HepG2 (cell line): ENCODE measurements around the gene STIM2. TPM values are rescaled to one million over a fixed set of nuclear protein-coding genes. Genes with fewer than 3 reads are reported as not detected.

Experiments
- CCDC6 ChIP-seq: sonication (generic); formaldehyde crosslinking; IDR thresholded peaks from 2 replicates; pipeline ENCODE4 v1.8.1; 2022; ENCODE audit warnings: mild to moderate bottlenecking, missing genetic modification reagents, moderate library complexity
- CHD4 ChIP-seq: fragments of 200-600 bp; sonication (generic); IDR thresholded peaks from 2 replicates; pipeline ENCODE4 v1.7.0; 2017; ENCODE audit warnings: mild to moderate bottlenecking, low read length, borderline replicate concordance
- EHMT2 ChIP-seq: fragments of 200-600 bp; sonication (generic); IDR thresholded peaks from 2 replicates; pipeline ENCODE4 v1.7.0; 2017; ENCODE audit warnings: antibody characterized with exemption, low read depth, low read length, borderline replicate concordance
- EP300 ChIP-seq, 3 experiments: sonication (generic) in 1 of 3; formaldehyde crosslinking in 1 of 3; IDR thresholded peaks; 2 replicates each; pipeline versions ENCODE4 v1.5.1 to v1.6.1; 2011 to 2020; ENCODE audit warnings: low read depth in 2 of 3, low read length in 2 of 3, borderline replicate concordance in 1 of 3, improper control_type of control experiment in 1 of 3, mild to moderate bottlenecking in 1 of 3, missing genetic modification reagents in 1 of 3, moderate library complexity in 1 of 3
- ETS1 ChIP-seq: sonication (generic); formaldehyde crosslinking; IDR thresholded peaks from 2 replicates; pipeline ENCODE4 v1.4.0; 2020; ENCODE audit warnings: missing genetic modification reagents
- GTF2F1 ChIP-seq: fragments of 150-350 bp; IDR thresholded peaks from 2 replicates; pipeline ENCODE4 v1.6.1; 2014; ENCODE audit warnings: low read length
- HOXA9 ChIP-seq: sonication (generic); formaldehyde crosslinking; IDR thresholded peaks from 2 replicates; pipeline ENCODE4 v1.8.1; 2022; ENCODE audit warnings: missing genetic modification reagents, mild to moderate bottlenecking, moderate library complexity, borderline replicate concordance
- IRF9 ChIP-seq: sonication (generic); formaldehyde crosslinking; IDR thresholded peaks from 2 replicates; pipeline ENCODE4 v1.8.0; 2022; ENCODE audit warnings: missing genetic modification reagents, mild to moderate bottlenecking, borderline replicate concordance
- JARID2 ChIP-seq: sonication (generic); formaldehyde crosslinking; IDR thresholded peaks from 2 replicates; pipeline ENCODE4 v1.8.1; 2023; ENCODE audit warnings: missing genetic modification reagents, inconsistent platforms; ENCODE audit not compliant: insufficient replicate concordance
- MXI1 ChIP-seq: IDR thresholded peaks from 3 replicates; pipeline ENCODE4 v1.6.1; 2012; ENCODE audit warnings: low read depth, low read length, inconsistent platforms, borderline replicate concordance
- PAF1 ChIP-seq: IDR thresholded peaks from 2 replicates; pipeline ENCODE4 v1.6.1; 2016; ENCODE audit warnings: missing genetic modification reagents, missing compliant biosample characterization
- RCOR2 ChIP-seq: IDR thresholded peaks from 2 replicates; pipeline ENCODE4 v1.6.1; 2016; ENCODE audit warnings: missing biosample characterization, missing genetic modification reagents
- SIX4 ChIP-seq: sonication (generic); formaldehyde crosslinking; IDR thresholded peaks from 2 replicates; pipeline ENCODE4 v1.4.0; 2020; ENCODE audit warnings: missing genetic modification reagents
- SRF ChIP-seq: IDR thresholded peaks from 2 replicates; pipeline ENCODE4 v1.6.1; 2011; ENCODE audit warnings: mild to moderate bottlenecking, low read depth, low read length, moderate library complexity
- TAF15 ChIP-seq: fragments of 200-400 bp; formaldehyde crosslinking; IDR thresholded peaks from one replicate; pipeline ENCODE4 v1.6.1; 2018; ENCODE audit warnings: mild to moderate bottlenecking, low read depth, low read length; ENCODE audit not compliant: poor library complexity, severe bottlenecking
- THAP9 ChIP-seq: sonication (generic); formaldehyde crosslinking; IDR thresholded peaks from 2 replicates; pipeline ENCODE4; 2020; ENCODE audit warnings: missing genetic modification reagents, mild to moderate bottlenecking, borderline replicate concordance
- ZFAT ChIP-seq: sonication (generic); formaldehyde crosslinking; conservative IDR thresholded peaks from 2 replicates; pipeline ENCODE4 v1.8.1; 2023; ENCODE audit warnings: missing genetic modification reagents, inconsistent platforms
- ZNF205 ChIP-seq: IDR thresholded peaks from 2 replicates; pipeline ENCODE4 v1.6.1; 2018; ENCODE audit warnings: missing biosample characterization, missing genetic modification reagents
- ZNF224 ChIP-seq: sonication (generic); formaldehyde crosslinking; IDR thresholded peaks from 2 replicates; pipeline ENCODE4 v1.5.0; 2020; ENCODE audit warnings: mild to moderate bottlenecking, missing genetic modification reagents
- ZNF367 ChIP-seq: sonication (generic); formaldehyde crosslinking; IDR thresholded peaks from 2 replicates; pipeline ENCODE4 v1.4.0; 2020; ENCODE audit warnings: missing genetic modification reagents, borderline replicate concordance
- ZNF652 ChIP-seq: IDR thresholded peaks from 2 replicates; pipeline ENCODE4 v1.6.1; 2016; ENCODE audit warnings: low read depth, borderline replicate concordance
- ZNF776 ChIP-seq: sonication (generic); formaldehyde crosslinking; IDR thresholded peaks from 2 replicates; pipeline ENCODE4 v1.4.0; 2020; ENCODE audit warnings: mild to moderate bottlenecking, missing genetic modification reagents
- polyA plus RNA-seq, 8 experiments: library from polyadenylated mRNA; depleted of rRNA in 3 of 8; stranded (reverse) in 7 of 8; unstranded in 1 of 8; fragments of >200 nt; fragmentation: Illumina TruSeq in 4 of 8; extraction: Trizol in 4 of 8; gene quantifications; 2 replicates each; pipeline versions ENCODE4 v1.2.1 to v1.2.3, GENCODE V29; 2011 to 2016; ENCODE audit warnings: low read depth in 4 of 8, missing spikeins in 1 of 8, mixed read lengths in 1 of 8; ENCODE audit not compliant: insufficient read depth in 1 of 8
- total RNA-seq, 5 experiments: library from RNA; depleted of rRNA; stranded (reverse); fragments of >200 nt; fragmentation: Illumina TruSeq; extraction: Trizol; gene quantifications; 2 replicates each; pipeline ENCODE4 v1.2.3, GENCODE V29; 2016; ENCODE audit warnings: low read depth in 1 of 5
- TF ChIP-seq, protein P1 (sequence below): sonication (generic); formaldehyde crosslinking; IDR thresholded peaks from 2 replicates; pipeline ENCODE4 v1.4.0; 2020; ENCODE audit warnings: missing genetic modification reagents; ENCODE audit errors: not compliant biosample characterization

STIM2 gene
- total and polyA plus RNA-seq, 2 of the 13 experiments (the other 11 are each of a cell fraction or from before 2014, with no cell fraction given): 19.3 to 19.4 TPM

- no peak for TF ChIP-seq RCOR2 (CRISPR knock-in tag)
- TF ChIP-seq, protein P1, sequence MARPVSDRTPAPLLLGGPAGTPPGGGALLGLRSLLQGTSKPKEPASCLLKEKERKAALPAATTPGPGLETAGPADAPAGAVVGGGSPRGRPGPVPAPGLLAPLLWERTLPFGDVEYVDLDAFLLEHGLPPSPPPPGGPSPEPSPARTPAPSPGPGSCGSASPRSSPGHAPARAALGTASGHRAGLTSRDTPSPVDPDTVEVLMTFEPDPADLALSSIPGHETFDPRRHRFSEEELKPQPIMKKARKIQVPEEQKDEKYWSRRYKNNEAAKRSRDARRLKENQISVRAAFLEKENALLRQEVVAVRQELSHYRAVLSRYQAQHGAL (CRISPR knock-in tag): no peak
- TF ChIP-seq SIX4 (CRISPR knock-in tag): no peak
- TF ChIP-seq ZNF652 (CRISPR knock-in tag): no peak
- no peak for TF ChIP-seq ZNF367
- TF ChIP-seq THAP9: peak; percentile 67; the same call in 1 of the 2 replicates
- TF ChIP-seq IRF9 (CRISPR knock-in tag): peak; percentile 66; the same call in 1 of the 2 replicates
- no peak for TF ChIP-seq EHMT2
- TF ChIP-seq ZNF205 (CRISPR knock-in tag): no peak
- TF ChIP-seq PAF1 (CRISPR knock-in tag): no peak
- no peak for TF ChIP-seq ZFAT (CRISPR knock-in tag)
- TF ChIP-seq EP300 (IDR thresholded peaks at IDR 0.05; ENCODE audit: low read depth in 2 of 2, low read length in 2 of 2): no peak
- no peak for TF ChIP-seq EP300 (CRISPR knock-in tag; IDR thresholded peaks at IDR 0.05; ENCODE audit: borderline replicate concordance)
- no peak for TF ChIP-seq CHD4
- TF ChIP-seq ZNF776 (CRISPR knock-in tag): 0 out of 2 replicates have a peak, but pooled peaks have one; percentile 35
- no peak for TF ChIP-seq TAF15
- no peak; the same call in 1 of the 2 replicates for TF ChIP-seq CCDC6
- peak; percentile 64; the same call in 1 of the 2 replicates for TF ChIP-seq ZNF224 (CRISPR knock-in tag)
- no peak for TF ChIP-seq GTF2F1
- no peak for TF ChIP-seq HOXA9 (CRISPR knock-in tag)
- peak; percentile 37; the same call in 1 of the 3 replicates for TF ChIP-seq MXI1
- TF ChIP-seq SRF: no peak
- TF ChIP-seq JARID2 (CRISPR knock-in tag): no peak
- no peak for TF ChIP-seq ETS1 (CRISPR knock-in tag)
Observed at GRCh38 chr4:26860157-26860921, at the start of gene STIM2 (continued).
